Loucy (cell line): ENCODE data around the gene RIPOR3.

ENCODE experiments used
- H2AFZ ChIP-seq: fragments of 200-600 bp; sonication (generic); 2 replicates; pipeline ENCODE4 v1.6.0; 2016; ENCODE audit warnings: antibody characterized with exemption, mild to moderate bottlenecking, low read length, moderate library complexity
- H3F3A ChIP-seq: fragments of 200-600 bp; 2 replicates; pipeline ENCODE4 v1.6.0; 2016; ENCODE audit warnings: antibody characterized with exemption, low read depth, mild to moderate bottlenecking
- H3K27me3 ChIP-seq: fragments of 200-600 bp; sonication (generic); 2 replicates; pipeline ENCODE4 v1.6.1; 2014; ENCODE audit warnings: low read length, mild to moderate bottlenecking; ENCODE audit not compliant: insufficient read depth, poor library complexity, severe bottlenecking
- H3K36me3 ChIP-seq: fragments of 200-600 bp; sonication (generic); 2 replicates; pipeline ENCODE4 v1.6.1; 2016; ENCODE audit warnings: low read length; ENCODE audit not compliant: insufficient read depth
- H3K4me1 ChIP-seq: fragments of 200-600 bp; sonication (generic); 2 replicates; pipeline ENCODE4 v1.5.1; 2014; ENCODE audit warnings: low read length, mild to moderate bottlenecking; ENCODE audit not compliant: insufficient read depth, poor library complexity, severe bottlenecking
- H3K4me2 ChIP-seq: fragments of 200-600 bp; sonication (generic); 2 replicates; pipeline ENCODE4 v1.6.0; 2014; ENCODE audit warnings: antibody characterized with exemption, low read length, low read depth, mild to moderate bottlenecking; ENCODE audit not compliant: poor library complexity, severe bottlenecking
- H3K4me3 ChIP-seq: fragments of 200-600 bp; sonication (generic); 2 replicates; pipeline ENCODE4 v1.5.1; 2014; ENCODE audit warnings: low read length, mild to moderate bottlenecking, mixed read lengths; ENCODE audit not compliant: poor library complexity, severe bottlenecking
- H3K79me2 ChIP-seq: fragments of 200-600 bp; sonication (generic); 2 replicates; pipeline ENCODE4 v1.6.1; 2014; ENCODE audit warnings: low read length; ENCODE audit not compliant: insufficient read depth
- H3K9ac ChIP-seq: fragments of 200-600 bp; sonication (generic); 2 replicates; pipeline ENCODE4 v1.6.0; 2014; ENCODE audit warnings: mild to moderate bottlenecking, low read depth, low read length, moderate library complexity; ENCODE audit not compliant: poor library complexity, severe bottlenecking
- H3K9me2 ChIP-seq: fragments of 200-600 bp; sonication (generic); replicated peaks from 2 replicates; pipeline ENCODE4 v1.6.1; 2016; ENCODE audit warnings: low read depth, low read length, mixed read lengths
- H3K9me3 ChIP-seq: fragments of 200-600 bp; sonication (generic); 2 replicates; pipeline ENCODE4 v1.6.1; 2014; ENCODE audit warnings: mild to moderate bottlenecking, antibody characterized with exemption, low read length, low read depth; ENCODE audit not compliant: insufficient read depth
- H4K20me1 ChIP-seq: fragments of 200-600 bp; sonication (generic); 2 replicates; pipeline ENCODE4 v1.6.0; 2014; ENCODE audit warnings: antibody characterized with exemption, low read length, mild to moderate bottlenecking; ENCODE audit not compliant: insufficient read depth, poor library complexity, severe bottlenecking
- CTCF ChIP-seq: fragments of 200-600 bp; sonication (generic); conservative IDR thresholded peaks from 2 replicates; pipeline ENCODE4 v1.5.1; 2014; ENCODE audit warnings: mild to moderate bottlenecking, antibody characterized with exemption, low read length
- EZH2phosphoT487 ChIP-seq: fragments of 200-600 bp; IDR thresholded peaks from 2 replicates; pipeline ENCODE4 v1.6.1; 2018; ENCODE audit warnings: antibody characterized with exemption, mild to moderate bottlenecking, moderate library complexity, borderline replicate concordance

RIPOR3 gene

GRCh38 chr20:50649590-50649989, 41.8 kb downstream of the RIPOR3 start:
- no peaks in the 10 kb centered on the region for H4K20me1 ChIP-seq
- no peaks in the 10 kb centered on the region for H3K4me1 ChIP-seq
- H3F3A ChIP-seq: no peaks in the 10 kb centered on the region
- H3K36me3 ChIP-seq: no peaks in the 10 kb centered on the region
- no peaks in the 10 kb centered on the region for H3K79me2 ChIP-seq
- no peaks in the 10 kb centered on the region for H3K9me2 ChIP-seq
- no peak for TF ChIP-seq EZH2phosphoT487
- no peak for TF ChIP-seq CTCF
- no peak overlapping the region for H2AFZ ChIP-seq
- no peak overlapping the region for H3K9ac ChIP-seq
- no peaks in the 10 kb centered on the region for H3K27me3 ChIP-seq
- no peak overlapping the region for H3K4me2 ChIP-seq
- H3K4me3 ChIP-seq: no peak overlapping the region
- no peaks in the 10 kb centered on the region; the same call in 1 of the 2 replicates for H3K9me3 ChIP-seq

GRCh38 chr20:50648651-50649050, 42.7 kb downstream of the RIPOR3 start:
- no peak overlapping the region for H2AFZ ChIP-seq
- H3K4me2 ChIP-seq: no peak overlapping the region
- H3K79me2 ChIP-seq: no peaks in the 10 kb centered on the region
- H3K9ac ChIP-seq: no peak overlapping the region
- H3K4me1 ChIP-seq: no peaks in the 10 kb centered on the region
- TF ChIP-seq EZH2phosphoT487: no peak
- no peak for TF ChIP-seq CTCF
- H3K9me2 ChIP-seq: no peaks in the 10 kb centered on the region
- H3K4me3 ChIP-seq: no peak overlapping the region
- no peaks in the 10 kb centered on the region for H4K20me1 ChIP-seq
- no peaks in the 10 kb centered on the region for H3K36me3 ChIP-seq
- no peaks in the 10 kb centered on the region; the same call in 1 of the 2 replicates for H3K9me3 ChIP-seq
- no peaks in the 10 kb centered on the region for H3F3A ChIP-seq
- H3K27me3 ChIP-seq: no peaks in the 10 kb centered on the region

GRCh38 chr20:50646483-50646996, 44.8 kb downstream of the RIPOR3 start:
- Histone ChIP-seq H3K4me1 (no peaks in the 10 kb centered on the region), H3K9me3 (no peaks in the 10 kb centered on the region; the same call in 1 of the 2 replicates), H3F3A (no peaks in the 10 kb centered on the region), H3K79me2 (no peaks in the 10 kb centered on the region), H3K36me3 (no peaks in the 10 kb centered on the region), H3K4me2 (no peak overlapping the region), H3K9ac (no peak overlapping the region), H3K27me3 (no peaks in the 10 kb centered on the region), H4K20me1 (no peaks in the 10 kb centered on the region), H2AFZ (no peak overlapping the region), H3K9me2 (no peaks in the 10 kb centered on the region), H3K4me3 (no peak overlapping the region)
- TF ChIP-seq EZH2phosphoT487: no peak
- TF ChIP-seq CTCF: peak; percentile 32; the same call in 1 of the 2 replicates
